Progenitor cell of endocrine pancreas (in vitro differentiated cells): Measurements from ENCODE around the gene SLC38A1. TPM values are rescaled to one million over a fixed set of nuclear protein-coding genes. Genes with fewer than 3 reads are reported as not detected.
"Not testable (repeated sequence)": the region's sequence is repeated elsewhere in the genome, so short reads cannot be mapped to it uniquely, and the experiment has no call there.

Source experiments
- DNase-seq: peaks from one replicate; pipeline ENCODE4 v3.0.0; 2021; ENCODE audit warnings: low spot score; ENCODE audit not compliant: unreplicated experiment
- H3K27ac Mint-ChIP-seq: 2 replicates; pipeline ENCODE4 v1.8.0; 2021; ENCODE audit warnings: mild to moderate bottlenecking, moderate library complexity, mixed read lengths
- H3K27me3 Mint-ChIP-seq: 2 replicates; pipeline ENCODE4 v1.8.0; 2021; ENCODE audit warnings: mixed read lengths
- H3K36me3 Mint-ChIP-seq: 2 replicates; pipeline ENCODE4 v1.8.0; 2022; ENCODE audit warnings: mixed read lengths; ENCODE audit not compliant: insufficient read depth
- H3K4me1 Mint-ChIP-seq: 2 replicates; pipeline ENCODE4 v1.8.0; 2021; ENCODE audit warnings: low read depth, mixed read lengths
- H3K4me3 Mint-ChIP-seq: 2 replicates; pipeline ENCODE4 v1.8.0; 2021; ENCODE audit warnings: low read depth, mild to moderate bottlenecking, moderate library complexity, mixed read lengths
- H3K9me3 Mint-ChIP-seq: 2 replicates; pipeline ENCODE4 v1.8.0; 2021; ENCODE audit warnings: low read depth, mixed read lengths
- CTCF ChIP-seq: fragments of 200-600 bp; sonication (generic); IDR thresholded peaks from one replicate; pipeline ENCODE4 v1.5.0; 2021; ENCODE audit warnings: antibody characterized with exemption, mild to moderate bottlenecking; ENCODE audit not compliant: unreplicated experiment
- total RNA-seq: library from RNA; stranded (reverse); gene quantifications from 2 replicates; pipeline ENCODE4 v1.2.1, GENCODE V29; 2021

The SLC38A1 gene
- total RNA-seq, 1 donor from 2014 or later, result 144 TPM

- Mint-ChIP-seq H3K4me3 (no peak overlapping the region), H3K9me3 (peaks cover 21% of the 10 kb centered on the region), H3K27me3 (no peaks in the 10 kb centered on the region), H3K36me3 (peaks cover 73% of the 10 kb centered on the region), H3K27ac (peak overlapping the region; percentile 60), H3K4me1 (no peaks in the 10 kb centered on the region)
- no peak for DNase-seq
- TF ChIP-seq CTCF, result no peak
Observed at GRCh38 chr12:46253544-46254162, 15.2 kb downstream of the SLC38A1 start.

GRCh38 chr12:46251994-46252393 is 16.8 kb downstream of the SLC38A1 start:
- H3K27ac Mint-ChIP-seq, DNase-seq, H3K27me3 Mint-ChIP-seq, H3K4me1 Mint-ChIP-seq, H3K4me3 Mint-ChIP-seq: not testable (repeated sequence)
- Mint-ChIP-seq H3K9me3 (peaks cover 30% of the 10 kb centered on the region), H3K36me3 (peaks cover 81% of the 10 kb centered on the region)

GRCh38 chr12:46249960-46250359 is 18.9 kb downstream of the SLC38A1 start:
- H3K27me3 Mint-ChIP-seq, H3K27ac Mint-ChIP-seq, H3K4me1 Mint-ChIP-seq, H3K4me3 Mint-ChIP-seq, DNase-seq: not testable (repeated sequence)
- peaks cover 41% of the 10 kb centered on the region for H3K9me3 Mint-ChIP-seq
- H3K36me3 Mint-ChIP-seq, result peaks cover 81% of the 10 kb centered on the region

- Mint-ChIP-seq H3K4me3 (no peak overlapping the region), H3K27me3 (no peaks in the 10 kb centered on the region), H3K9me3 (peaks cover 46% of the 10 kb centered on the region), H3K27ac (peak overlapping the region; percentile 38), H3K4me1 (no peaks in the 10 kb centered on the region), H3K36me3 (peaks cover 60% of the 10 kb centered on the region)
- no peak for TF ChIP-seq CTCF
- no peak for DNase-seq
Observed at GRCh38 chr12:46246021-46246700, 22.7 kb downstream of the SLC38A1 start.

GRCh38 chr12:46244997-46245396 is 23.8 kb downstream of the SLC38A1 start:
- TF ChIP-seq CTCF, result no peak
- Mint-ChIP-seq H3K27me3 (no peaks in the 10 kb centered on the region), H3K9me3 (peaks cover 37% of the 10 kb centered on the region), H3K27ac (no peak overlapping the region), H3K36me3 (peaks cover 53% of the 10 kb centered on the region), H3K4me3 (no peak overlapping the region), H3K4me1 (no peaks in the 10 kb centered on the region)
- DNase-seq, result no peak

GRCh38 chr12:46244273-46244915 is 24.4 kb downstream of the SLC38A1 start:
- Mint-ChIP-seq H3K4me3 (no peak overlapping the region), H3K9me3 (peaks cover 35% of the 10 kb centered on the region), H3K27me3 (no peaks in the 10 kb centered on the region), H3K36me3 (peaks cover 52% of the 10 kb centered on the region), H3K4me1 (no peaks in the 10 kb centered on the region), H3K27ac (no peak overlapping the region)
- TF ChIP-seq CTCF, result no peak
- no peak for DNase-seq
